ENCODE measurements around the gene PHF19.

DNA sequence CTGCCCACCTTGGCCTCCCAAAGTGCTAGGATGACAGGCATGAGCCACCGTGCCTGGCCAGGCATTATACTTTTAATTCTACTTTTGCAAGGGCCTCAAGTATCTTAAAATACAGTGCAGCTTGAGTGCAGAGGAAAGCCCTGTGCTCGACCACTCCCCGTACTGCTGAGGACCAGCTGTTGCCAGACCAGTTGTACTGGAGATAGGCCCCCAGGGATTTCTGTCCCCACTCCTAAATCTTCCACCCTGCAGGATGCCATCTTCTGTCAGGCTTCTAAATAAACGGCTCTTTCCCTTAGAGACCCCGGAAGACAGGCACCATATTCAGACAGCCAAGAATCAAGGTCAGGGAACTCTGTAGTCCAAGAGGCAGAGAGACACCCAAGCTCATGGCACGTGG, 17.6 kb downstream of the PHF19 start:
- no peak for TF ChIP-seq POLR2A (IDR thresholded peaks at IDR 0.05)
- TF ChIP-seq, protein P1, sequence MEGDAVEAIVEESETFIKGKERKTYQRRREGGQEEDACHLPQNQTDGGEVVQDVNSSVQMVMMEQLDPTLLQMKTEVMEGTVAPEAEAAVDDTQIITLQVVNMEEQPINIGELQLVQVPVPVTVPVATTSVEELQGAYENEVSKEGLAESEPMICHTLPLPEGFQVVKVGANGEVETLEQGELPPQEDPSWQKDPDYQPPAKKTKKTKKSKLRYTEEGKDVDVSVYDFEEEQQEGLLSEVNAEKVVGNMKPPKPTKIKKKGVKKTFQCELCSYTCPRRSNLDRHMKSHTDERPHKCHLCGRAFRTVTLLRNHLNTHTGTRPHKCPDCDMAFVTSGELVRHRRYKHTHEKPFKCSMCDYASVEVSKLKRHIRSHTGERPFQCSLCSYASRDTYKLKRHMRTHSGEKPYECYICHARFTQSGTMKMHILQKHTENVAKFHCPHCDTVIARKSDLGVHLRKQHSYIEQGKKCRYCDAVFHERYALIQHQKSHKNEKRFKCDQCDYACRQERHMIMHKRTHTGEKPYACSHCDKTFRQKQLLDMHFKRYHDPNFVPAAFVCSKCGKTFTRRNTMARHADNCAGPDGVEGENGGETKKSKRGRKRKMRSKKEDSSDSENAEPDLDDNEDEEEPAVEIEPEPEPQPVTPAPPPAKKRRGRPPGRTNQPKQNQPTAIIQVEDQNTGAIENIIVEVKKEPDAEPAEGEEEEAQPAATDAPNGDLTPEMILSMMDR (IDR thresholded peaks at IDR 0.05): no peak

All from Peyer's patch (tissue), 4 donors.